GM19397 (cell line): ENCODE results near the gene SMG1.
"Not testable (repeated sequence)": the region's sequence is repeated elsewhere in the genome, so short reads cannot be mapped to it uniquely, and the experiment has no call there.

ENCODE experiments used
- ATAC-seq: cut with Tn5 transposase; IDR thresholded peaks from one replicate; pipeline ENCODE4 v1.9.1; 2021; ENCODE audit warnings: mild to moderate bottlenecking, moderate library complexity; ENCODE audit not compliant: unreplicated experiment

SMG1 gene

GRCh38 chr16:18801145-18801972 is 124.8 kb downstream of the SMG1 start, which contains the start of gene ARL6IP1:
TSS of gene ARL6IP1 (minus strand) at chr16:18801549. CDS start at chr16:18801466, 83 bp downstream.
- peak; percentile 94 for ATAC-seq

GRCh38 chr16:18800775-18801144 is 125.4 kb downstream of the SMG1 start:
- no peak for ATAC-seq

GRCh38 chr16:18800293-18800692 is 125.9 kb downstream of the SMG1 start:
- no peak for ATAC-seq

GRCh38 chr16:18799500-18799899 is 126.7 kb downstream of the SMG1 start:
- no peak for ATAC-seq

GRCh38 chr16:18797746-18798145 is 128.5 kb downstream of the SMG1 start:
- no peak for ATAC-seq

- ATAC-seq = no peak
Measured at GRCh38 chr16:18796377-18796776, 129.8 kb downstream of the SMG1 start.

GRCh38 chr16:18792836-18793433 is 133.3 kb downstream of the SMG1 start:
- no peak for ATAC-seq

GRCh38 chr16:18789850-18790706 is 136.1 kb downstream of the SMG1 start, which contains the start of gene RPS15A:
TSS of gene RPS15A (minus strand) at chr16:18790334. CDS start at chr16:18789113, 1,221 bp downstream.
- peak; percentile 86 for ATAC-seq

- no peak for ATAC-seq
Measured at GRCh38 chr16:18789515-18789849, 136.7 kb downstream of the SMG1 start.

- ATAC-seq = no peak
Measured at GRCh38 chr16:18788828-18789514, 137.2 kb downstream of the SMG1 start.

- ATAC-seq = no peak
Measured at GRCh38 chr16:18784917-18785623, 141.1 kb downstream of the SMG1 start.

GRCh38 chr16:18783430-18784341 is 142.5 kb downstream of the SMG1 start:
- ATAC-seq = no peak

- no peak for ATAC-seq
Measured at GRCh38 chr16:18782697-18783429, 143.3 kb downstream of the SMG1 start.

- not testable (repeated sequence) for ATAC-seq
Measured at GRCh38 chr16:18781232-18781631, 145.0 kb downstream of the SMG1 start.

GRCh38 chr16:18780460-18781026 is 145.7 kb downstream of the SMG1 start:
- not testable (repeated sequence) for ATAC-seq

GRCh38 chr16:18777664-18778063 is 148.5 kb downstream of the SMG1 start:
- ATAC-seq = not testable (repeated sequence)

- not testable (repeated sequence) for ATAC-seq
Measured at GRCh38 chr16:18776334-18776733, 149.9 kb downstream of the SMG1 start.

GRCh38 chr16:18774651-18775050 is 151.6 kb downstream of the SMG1 start:
- not testable (repeated sequence) for ATAC-seq
